ENCODE measurements around the gene KCNH1.

Gene KCNH1

GRCh38 chr1:210916548-210916947 is 217.4 kb downstream of the KCNH1 start:
- no peak for DNase-seq

DNA sequence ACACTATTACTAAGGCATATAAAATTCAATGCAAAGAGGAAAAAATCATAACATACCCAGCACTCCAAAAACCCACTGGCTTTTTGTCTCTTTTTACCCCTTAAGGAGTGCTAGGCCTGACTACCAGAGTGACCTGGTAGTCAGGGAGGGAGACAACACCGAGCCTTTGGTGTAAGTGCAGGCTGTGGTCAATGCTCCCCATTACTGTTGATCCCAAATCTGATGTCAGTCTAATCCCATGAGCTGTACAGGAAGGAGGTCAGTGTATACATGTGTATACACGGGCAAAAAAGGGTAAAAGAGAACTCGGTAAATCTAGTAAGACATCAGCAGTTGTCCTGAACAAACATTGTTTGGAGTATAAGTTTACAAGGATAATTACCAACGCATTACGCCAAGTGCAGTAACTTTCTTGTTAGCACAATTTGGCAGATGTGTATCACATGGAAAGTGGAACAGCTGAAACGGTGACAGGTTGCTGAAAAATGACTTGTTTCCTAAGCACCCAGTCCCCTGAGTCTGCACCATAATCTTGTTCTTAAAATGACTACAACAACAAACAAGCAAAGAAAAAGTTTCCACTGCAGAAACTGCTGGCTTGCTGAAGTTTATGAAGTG is 217.9 kb downstream of the KCNH1 start:
- DNase-seq = no peak

DNA sequence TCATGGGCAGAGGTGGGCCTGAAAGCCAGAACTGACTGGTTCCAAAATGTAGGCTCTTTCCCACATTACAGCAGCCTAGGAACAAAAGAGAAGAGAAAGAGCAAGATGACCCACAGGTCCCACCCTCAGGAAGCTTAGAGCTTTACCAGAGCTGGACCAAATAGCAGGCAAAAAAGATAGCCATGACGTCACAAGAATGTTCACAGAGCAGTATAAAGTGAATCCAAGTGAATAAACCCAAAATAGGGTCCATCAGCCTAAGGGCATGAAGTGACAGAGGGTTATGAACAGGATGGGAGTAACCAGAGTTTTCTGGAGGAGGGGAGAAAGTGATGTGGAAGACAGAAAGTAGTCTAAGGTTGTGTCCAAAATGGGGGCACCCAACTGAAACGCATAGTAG is 221.2 kb downstream of the KCNH1 start:
- DNase-seq = no peak

- no peak for DNase-seq
Observed at GRCh38 chr1:210910020-210910575, 223.8 kb downstream of the KCNH1 start.

GRCh38 chr1:210908791-210909190 is 225.2 kb downstream of the KCNH1 start:
- no peak for DNase-seq

DNA sequence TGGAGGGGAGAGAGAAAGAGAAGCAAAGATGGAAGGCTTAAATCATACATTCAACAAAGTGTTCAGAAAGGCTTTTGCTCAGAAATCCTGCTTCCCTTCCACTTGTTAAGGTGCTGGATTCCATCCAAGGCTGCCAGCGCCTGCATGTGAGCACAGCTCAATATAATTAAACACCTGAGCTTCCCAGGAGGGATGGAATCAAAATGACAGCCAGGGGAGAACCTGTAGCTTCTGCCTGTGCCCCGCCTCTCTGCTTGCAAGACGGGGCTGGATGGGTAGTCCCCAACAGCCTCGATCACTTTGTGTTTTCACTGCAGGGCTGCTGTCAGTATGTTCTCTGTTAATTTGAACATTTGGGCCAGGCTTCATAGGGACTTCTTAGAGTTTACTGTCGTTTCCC is 225.7 kb downstream of the KCNH1 start:
- no peak for DNase-seq

DNA sequence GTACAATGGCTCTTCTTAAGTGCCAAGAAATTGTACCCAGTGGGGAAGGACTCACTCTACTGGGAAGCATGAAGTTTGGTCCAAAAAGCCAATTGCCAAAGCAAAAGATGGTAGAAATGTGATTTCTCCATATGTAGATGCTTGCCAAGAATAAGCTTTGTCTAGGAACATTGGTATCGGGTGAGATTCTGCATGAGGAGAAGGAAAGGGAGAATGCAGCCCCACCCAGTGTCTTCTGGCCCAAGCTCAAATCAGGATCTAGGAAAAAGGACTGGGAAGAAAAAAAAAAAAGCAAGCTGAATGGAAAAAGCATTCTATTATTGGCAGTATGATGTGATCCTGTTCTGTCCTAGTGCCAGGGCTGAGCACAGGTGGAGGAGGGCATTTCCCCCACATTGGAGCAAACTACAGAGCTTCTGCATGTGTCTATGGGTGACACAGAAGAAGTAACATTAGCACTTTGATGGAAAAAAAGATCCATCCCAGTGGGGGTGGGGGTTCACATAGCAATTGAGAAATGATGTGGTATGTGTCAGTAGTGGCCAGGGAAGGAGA is 226.6 kb downstream of the KCNH1 start:
- DNase-seq = no peak

- no peak for DNase-seq
Observed at GRCh38 chr1:210905944-210906453, 227.9 kb downstream of the KCNH1 start.

- DNase-seq = no peak
Observed at GRCh38 chr1:210905365-210905904, 228.5 kb downstream of the KCNH1 start.

- no peak for DNase-seq
Observed at GRCh38 chr1:210901981-210902770, 231.8 kb downstream of the KCNH1 start.

- no peak for DNase-seq
Observed at GRCh38 chr1:210900820-210901219, 233.1 kb downstream of the KCNH1 start.

- DNase-seq = no peak
Observed at GRCh38 chr1:210900079-210900478, 233.9 kb downstream of the KCNH1 start.

- DNase-seq = no peak
Observed at GRCh38 chr1:210899676-210900075, 234.3 kb downstream of the KCNH1 start.

DNA sequence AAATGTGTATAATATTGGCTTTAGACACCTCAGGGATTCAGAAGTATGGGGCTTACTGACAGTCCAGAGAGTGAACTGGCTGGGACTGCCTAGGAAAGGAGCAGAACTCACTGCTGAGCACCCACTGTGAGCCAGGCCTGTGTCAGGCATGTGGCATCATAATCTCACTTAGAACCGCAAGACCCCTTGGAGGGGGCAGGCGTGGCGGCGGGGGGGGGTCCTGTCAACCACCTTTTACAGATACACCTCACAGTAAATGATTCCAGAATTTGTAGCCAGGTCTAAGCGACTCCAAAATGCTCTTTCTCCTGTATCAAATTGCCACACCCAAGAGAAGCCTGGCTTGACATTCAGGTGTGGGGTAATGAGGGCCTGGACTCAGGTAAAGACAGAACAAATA is 235.5 kb downstream of the KCNH1 start:
- DNase-seq = no peak

GRCh38 chr1:210883821-210884220 is 250.1 kb downstream of the KCNH1 start:
- DNase-seq = no peak

GRCh38 chr1:210882414-210883221 is 251.3 kb downstream of the KCNH1 start:
- DNase-seq = peak; percentile 4

DNA sequence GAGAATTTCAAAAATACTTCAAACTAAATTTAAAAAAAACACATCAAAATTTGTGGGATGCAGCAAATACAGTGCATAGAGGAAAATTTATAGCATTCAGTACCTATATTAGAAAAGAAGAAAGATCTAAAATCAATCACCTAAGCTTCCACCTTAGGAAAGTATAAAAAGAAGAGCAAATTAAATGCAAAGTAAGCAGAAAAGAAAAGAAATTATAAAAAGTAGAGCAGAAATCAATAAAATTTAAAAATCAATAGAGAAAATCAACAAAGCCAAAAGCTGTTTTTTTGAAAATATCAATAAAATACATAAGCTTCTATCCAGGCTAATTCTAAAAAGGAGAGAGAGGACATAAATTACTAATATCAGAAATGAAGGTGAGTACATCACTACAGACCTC is 255.4 kb downstream of the KCNH1 start:
- DNase-seq = no peak

GRCh38 chr1:210876275-210876674 is 257.7 kb downstream of the KCNH1 start:
- DNase-seq = no peak

GRCh38 chr1:210866532-210866931 is 267.4 kb downstream of the KCNH1 start:
- no peak for DNase-seq

- no peak for DNase-seq
Observed at GRCh38 chr1:210857705-210858104, 276.2 kb downstream of the KCNH1 start.

DNA sequence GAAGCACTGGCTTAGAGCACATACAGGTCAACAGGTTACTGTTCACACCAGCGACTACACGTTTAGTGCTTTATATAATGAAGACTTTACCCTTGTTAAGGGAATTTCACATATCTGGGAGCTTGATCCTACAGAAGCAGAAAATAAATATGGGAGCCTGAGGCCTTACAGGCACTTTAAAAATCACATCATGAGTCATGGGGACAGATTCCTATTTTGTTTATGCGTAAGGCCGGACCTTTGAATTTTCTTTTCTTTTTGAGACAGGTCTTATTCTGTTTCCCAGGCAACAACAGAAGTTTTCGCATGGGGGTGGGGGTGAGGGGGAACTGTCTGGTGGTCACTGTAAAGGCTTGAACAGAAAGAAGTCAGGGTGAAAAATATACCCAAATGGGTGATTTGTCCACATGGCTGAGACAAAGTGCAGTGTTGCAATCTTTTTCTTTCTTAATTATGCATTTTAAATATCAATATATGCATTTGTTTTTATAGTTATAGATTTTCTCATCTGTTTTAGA is 276.7 kb downstream of the KCNH1 start:
- DNase-seq = no peak

DNA sequence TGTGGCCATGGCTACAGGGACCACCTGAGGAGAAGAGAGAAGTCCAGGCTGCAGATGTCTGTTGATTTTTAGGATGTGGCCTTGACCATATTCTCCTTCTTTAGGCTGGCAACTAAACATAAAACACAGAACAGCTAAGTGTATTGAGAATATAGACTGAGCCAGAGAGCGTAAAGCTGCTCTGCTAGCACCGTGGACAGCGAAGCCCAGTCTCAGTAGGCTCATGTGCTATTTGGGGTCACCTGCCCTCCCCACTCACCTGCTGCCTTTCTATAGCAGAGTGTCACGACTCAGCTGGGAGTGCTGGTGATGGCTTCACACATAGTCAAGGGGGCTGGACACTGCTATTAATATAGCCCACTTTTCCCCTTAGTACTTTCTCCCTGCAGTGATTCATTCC is 278.5 kb downstream of the KCNH1 start:
- no peak for DNase-seq
